ENCODE measurements around the gene ZDHHC13.

Gene ZDHHC13

DNA sequence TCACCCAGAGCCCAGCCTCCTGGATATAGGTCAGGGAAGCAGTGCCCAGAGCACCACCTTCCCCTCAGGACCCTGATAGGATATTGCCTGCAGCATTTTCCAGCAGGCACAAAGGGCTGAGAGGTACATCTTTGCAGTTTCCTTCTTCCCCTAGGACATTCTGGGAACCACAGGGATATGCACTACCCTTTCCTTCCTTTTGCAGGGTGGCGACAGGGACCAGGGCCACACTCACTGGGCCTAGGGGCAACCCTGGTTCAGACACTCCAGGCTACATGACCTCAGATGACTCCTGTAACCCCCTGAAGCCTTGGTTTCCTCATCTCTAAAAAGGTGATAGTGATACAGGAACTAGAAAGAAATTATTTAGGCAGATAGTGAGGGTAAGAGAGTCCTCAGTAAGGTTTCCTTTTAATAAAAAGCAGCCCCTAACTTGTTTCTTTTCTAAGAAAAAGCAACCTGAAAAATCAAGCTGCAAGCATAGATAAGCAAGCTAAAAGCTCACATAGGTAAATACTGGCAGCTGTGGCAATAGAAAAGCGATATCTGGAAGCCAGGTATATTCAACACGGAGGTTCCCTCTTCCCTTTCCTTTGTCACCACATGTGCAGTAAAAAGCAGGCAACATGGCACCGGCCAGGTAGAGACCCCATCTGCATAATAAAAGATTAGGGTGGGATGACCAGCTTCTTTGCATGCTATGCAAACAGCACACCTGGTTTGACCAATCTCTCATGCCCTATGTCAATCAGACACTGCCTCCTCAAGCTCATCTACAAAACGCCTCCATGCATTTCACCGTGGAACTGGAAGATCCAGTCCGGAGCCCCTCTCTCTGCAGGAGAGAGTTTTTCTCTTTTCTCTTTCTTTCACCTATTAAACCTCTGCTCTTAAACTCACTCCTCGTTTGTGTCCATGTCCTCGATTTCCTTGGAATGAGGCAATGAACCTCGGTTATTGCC, 43.2 kb upstream of the ZDHHC13 start:
- no peak overlapping the region for H3K4me3 ChIP-seq (ENCODE audit: low read depth, low read length, poor library complexity, severe bottlenecking)
- H3K4me2 ChIP-seq (ENCODE audit: low read length) = no peak overlapping the region
- H3K27ac ChIP-seq (ENCODE audit: low read depth, low read length, poor library complexity, severe bottlenecking) = no peak overlapping the region

DNA sequence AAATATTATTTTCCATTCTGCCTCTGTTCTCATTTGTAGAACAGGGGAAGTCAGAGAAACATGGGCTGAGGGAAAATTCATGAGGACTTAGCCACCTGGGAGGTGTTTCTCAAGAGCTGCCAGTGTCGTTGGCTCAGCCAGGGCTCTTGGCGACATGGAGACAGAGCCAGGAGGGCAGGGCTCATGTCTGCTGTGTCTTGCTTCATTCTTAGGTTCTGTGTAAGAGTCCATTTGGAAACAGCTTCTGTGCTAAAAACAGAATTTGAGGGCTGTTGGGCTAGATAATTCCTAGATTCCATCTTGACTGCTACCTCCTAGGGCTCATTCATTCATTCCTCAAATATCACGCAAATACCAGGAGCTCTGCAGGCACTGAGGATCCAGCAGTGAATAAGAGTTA, 41.3 kb upstream of the ZDHHC13 start:
- no peak for TF ChIP-seq EZH2 (IDR thresholded peaks at IDR 0.05; ENCODE audit: borderline replicate concordance, low read length)
- TF ChIP-seq, protein P1, sequence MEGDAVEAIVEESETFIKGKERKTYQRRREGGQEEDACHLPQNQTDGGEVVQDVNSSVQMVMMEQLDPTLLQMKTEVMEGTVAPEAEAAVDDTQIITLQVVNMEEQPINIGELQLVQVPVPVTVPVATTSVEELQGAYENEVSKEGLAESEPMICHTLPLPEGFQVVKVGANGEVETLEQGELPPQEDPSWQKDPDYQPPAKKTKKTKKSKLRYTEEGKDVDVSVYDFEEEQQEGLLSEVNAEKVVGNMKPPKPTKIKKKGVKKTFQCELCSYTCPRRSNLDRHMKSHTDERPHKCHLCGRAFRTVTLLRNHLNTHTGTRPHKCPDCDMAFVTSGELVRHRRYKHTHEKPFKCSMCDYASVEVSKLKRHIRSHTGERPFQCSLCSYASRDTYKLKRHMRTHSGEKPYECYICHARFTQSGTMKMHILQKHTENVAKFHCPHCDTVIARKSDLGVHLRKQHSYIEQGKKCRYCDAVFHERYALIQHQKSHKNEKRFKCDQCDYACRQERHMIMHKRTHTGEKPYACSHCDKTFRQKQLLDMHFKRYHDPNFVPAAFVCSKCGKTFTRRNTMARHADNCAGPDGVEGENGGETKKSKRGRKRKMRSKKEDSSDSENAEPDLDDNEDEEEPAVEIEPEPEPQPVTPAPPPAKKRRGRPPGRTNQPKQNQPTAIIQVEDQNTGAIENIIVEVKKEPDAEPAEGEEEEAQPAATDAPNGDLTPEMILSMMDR (IDR thresholded peaks at IDR 0.05; ENCODE audit: low read length) = no peak

More for the DNA sequence above, 43.2 kb upstream of the ZDHHC13 start:
- no peak for TF ChIP-seq EZH2 (IDR thresholded peaks at IDR 0.05; ENCODE audit: borderline replicate concordance, low read length)
- TF ChIP-seq, protein P1 (IDR thresholded peaks at IDR 0.05; ENCODE audit: low read length) = no peak
- Histone ChIP-seq H4K20me1 (ENCODE audit: insufficient read depth, low read length) (no peaks in the 10 kb centered on the region), H3K27me3 (ENCODE audit: insufficient read depth, low read length) (peaks cover 3% of the 10 kb centered on the region; the same call in 1 of the 2 replicates), H3K4me1 (ENCODE audit: insufficient read depth, low read length, severe bottlenecking) (no peaks in the 10 kb centered on the region), H3K79me2 (ENCODE audit: insufficient read depth, low read length) (no peaks in the 10 kb centered on the region), H3K9ac (ENCODE audit: low read length) (no peak overlapping the region), H3K9me2 (ENCODE audit: low read depth, low read length) (no peaks in the 10 kb centered on the region), H3F3A (ENCODE audit: insufficient read depth, low read length) (no peaks in the 10 kb centered on the region), H3K36me3 (ENCODE audit: insufficient read depth, low read length) (no peaks in the 10 kb centered on the region), H3K9me3 (ENCODE audit: low read length) (no peaks in the 10 kb centered on the region), H2AFZ (ENCODE audit: low read length) (no peak overlapping the region)

DNA sequence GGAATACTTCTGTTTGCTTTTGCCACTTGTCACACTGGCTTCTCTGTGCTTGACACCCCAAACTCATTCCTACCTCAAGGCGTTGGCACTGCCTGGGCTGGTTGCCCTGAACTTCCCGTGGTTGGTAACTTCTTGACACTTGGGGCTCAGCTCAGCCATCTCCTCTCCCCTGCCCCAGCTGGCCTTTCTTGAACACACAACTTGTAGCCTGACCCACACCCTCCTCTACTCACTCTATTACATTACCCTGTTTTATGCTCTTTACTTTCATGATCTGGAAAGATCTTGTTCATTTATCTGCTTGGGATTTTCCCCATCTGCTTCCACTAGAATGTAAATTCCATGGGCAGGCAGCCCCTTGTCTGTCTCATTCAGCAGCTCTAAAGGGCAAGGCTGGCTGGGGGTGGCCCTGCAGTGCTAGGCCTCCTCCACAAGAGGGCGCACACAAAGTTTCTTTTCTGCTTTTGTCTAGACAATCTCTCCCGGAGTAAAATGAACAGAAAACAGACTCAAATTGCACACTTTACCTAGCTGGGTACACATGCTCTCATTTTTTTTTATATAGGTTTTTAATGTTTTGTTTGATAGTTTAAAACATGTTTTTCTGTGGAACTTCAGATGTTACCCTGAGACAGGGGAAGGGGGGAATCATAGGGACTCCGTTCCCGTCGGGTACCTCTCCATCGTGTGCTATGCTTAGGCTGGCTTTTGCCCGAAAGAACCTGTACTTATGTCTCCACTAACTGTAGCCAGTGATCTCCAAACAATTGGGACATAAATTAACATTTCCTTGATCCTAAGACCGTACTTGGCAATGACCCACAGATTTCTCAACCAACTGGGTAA, 40.0 kb upstream of the ZDHHC13 start:
- Histone ChIP-seq H3K4me3 (ENCODE audit: low read depth, low read length, poor library complexity, severe bottlenecking) (no peak overlapping the region), H3K9me3 (ENCODE audit: low read length) (no peaks in the 10 kb centered on the region), H3K9ac (ENCODE audit: low read length) (no peak overlapping the region), H3K4me2 (ENCODE audit: low read length) (no peak overlapping the region), H4K20me1 (ENCODE audit: insufficient read depth, low read length) (no peaks in the 10 kb centered on the region), H3F3A (ENCODE audit: insufficient read depth, low read length) (no peaks in the 10 kb centered on the region), H2AFZ (ENCODE audit: low read length) (no peak overlapping the region), H3K9me2 (ENCODE audit: low read depth, low read length) (no peaks in the 10 kb centered on the region), H3K79me2 (ENCODE audit: insufficient read depth, low read length) (no peaks in the 10 kb centered on the region), H3K4me1 (ENCODE audit: insufficient read depth, low read length, severe bottlenecking) (no peaks in the 10 kb centered on the region), H3K27me3 (ENCODE audit: insufficient read depth, low read length) (0 out of 2 replicates have a peak, but pooled peaks cover 3% of the 10 kb centered on the region), H3K27ac (ENCODE audit: low read depth, low read length, poor library complexity, severe bottlenecking) (no peak overlapping the region), H3K36me3 (ENCODE audit: insufficient read depth, low read length) (no peaks in the 10 kb centered on the region)
- TF ChIP-seq, protein P1 (IDR thresholded peaks at IDR 0.05; ENCODE audit: low read length) = peak; percentile 95
- no peak for TF ChIP-seq EZH2 (IDR thresholded peaks at IDR 0.05; ENCODE audit: borderline replicate concordance, low read length)

More for the DNA sequence above, 41.3 kb upstream of the ZDHHC13 start:
- Histone ChIP-seq H3K9ac (ENCODE audit: low read length) (no peak overlapping the region), H3K9me2 (ENCODE audit: low read depth, low read length) (no peaks in the 10 kb centered on the region), H3K4me3 (ENCODE audit: low read depth, low read length, poor library complexity, severe bottlenecking) (no peak overlapping the region), H3K36me3 (ENCODE audit: insufficient read depth, low read length) (no peaks in the 10 kb centered on the region), H3F3A (ENCODE audit: insufficient read depth, low read length) (no peaks in the 10 kb centered on the region), H4K20me1 (ENCODE audit: insufficient read depth, low read length) (no peaks in the 10 kb centered on the region), H3K4me2 (ENCODE audit: low read length) (no peak overlapping the region), H2AFZ (ENCODE audit: low read length) (no peak overlapping the region), H3K79me2 (ENCODE audit: insufficient read depth, low read length) (no peaks in the 10 kb centered on the region), H3K27ac (ENCODE audit: low read depth, low read length, poor library complexity, severe bottlenecking) (no peak overlapping the region), H3K27me3 (ENCODE audit: insufficient read depth, low read length) (0 out of 2 replicates have a peak, but pooled peaks cover 3% of the 10 kb centered on the region), H3K4me1 (ENCODE audit: insufficient read depth, low read length, severe bottlenecking) (no peaks in the 10 kb centered on the region), H3K9me3 (ENCODE audit: low read length) (no peaks in the 10 kb centered on the region)

All from OCI-LY1 (cell line).